Activated T-helper 9 cell treated with anti-CD3 and anti-CD28 coated beads, Interleukin-2, amount 50 U/mL, for 16 hours (primary cell): Measurements from ENCODE around the gene SEMA3G.

ENCODE experiments used
- DNase-seq: peaks from one replicate; pipeline ENCODE4 v3.0.0-alpha.2; 2020; ENCODE audit warnings: low read depth

The SEMA3G gene

DNA sequence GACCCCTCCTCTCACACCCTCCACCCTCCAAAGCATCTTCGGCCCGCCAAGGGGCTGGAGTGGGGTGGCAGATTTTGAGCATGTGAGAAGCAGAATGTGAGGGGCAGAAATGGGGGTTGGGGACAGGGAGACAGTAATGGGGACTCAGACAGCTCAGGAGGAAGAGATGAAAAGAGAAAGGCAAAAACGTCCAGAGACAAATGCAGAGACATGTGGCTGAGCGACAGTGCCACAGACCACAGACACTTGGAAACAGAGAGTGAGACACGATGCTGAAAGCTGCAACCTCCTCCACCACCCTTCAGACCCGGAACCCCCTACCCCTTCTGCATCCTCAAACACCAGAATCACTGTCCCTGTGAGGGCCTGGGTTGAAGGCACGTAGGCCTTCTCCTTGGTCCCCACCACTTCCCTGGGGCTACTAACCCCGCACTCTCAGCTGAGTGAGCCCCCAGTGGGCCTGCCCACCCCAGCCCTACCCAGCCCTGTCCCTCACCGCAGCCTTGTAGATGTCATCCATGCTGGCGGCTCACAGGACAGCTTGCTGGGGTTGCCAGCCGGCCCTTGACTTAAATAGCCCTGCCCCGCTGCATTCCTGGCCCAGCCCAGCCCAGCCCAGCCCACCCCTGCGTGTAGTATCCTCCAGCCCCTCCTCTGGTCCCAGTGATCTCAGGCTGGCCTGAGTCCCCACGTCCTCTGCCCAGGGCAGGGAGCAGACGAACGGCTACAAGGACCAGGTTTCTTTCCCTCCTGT is 8.8 kb upstream of the SEMA3G start, which contains the start of gene TNNC1:
Gene TNNC1 (minus strand): TSS at position 546 of the 754 bp plus-strand sequence. CDS start 26 bp downstream, at position 520.
- DNase-seq: no peak

DNA sequence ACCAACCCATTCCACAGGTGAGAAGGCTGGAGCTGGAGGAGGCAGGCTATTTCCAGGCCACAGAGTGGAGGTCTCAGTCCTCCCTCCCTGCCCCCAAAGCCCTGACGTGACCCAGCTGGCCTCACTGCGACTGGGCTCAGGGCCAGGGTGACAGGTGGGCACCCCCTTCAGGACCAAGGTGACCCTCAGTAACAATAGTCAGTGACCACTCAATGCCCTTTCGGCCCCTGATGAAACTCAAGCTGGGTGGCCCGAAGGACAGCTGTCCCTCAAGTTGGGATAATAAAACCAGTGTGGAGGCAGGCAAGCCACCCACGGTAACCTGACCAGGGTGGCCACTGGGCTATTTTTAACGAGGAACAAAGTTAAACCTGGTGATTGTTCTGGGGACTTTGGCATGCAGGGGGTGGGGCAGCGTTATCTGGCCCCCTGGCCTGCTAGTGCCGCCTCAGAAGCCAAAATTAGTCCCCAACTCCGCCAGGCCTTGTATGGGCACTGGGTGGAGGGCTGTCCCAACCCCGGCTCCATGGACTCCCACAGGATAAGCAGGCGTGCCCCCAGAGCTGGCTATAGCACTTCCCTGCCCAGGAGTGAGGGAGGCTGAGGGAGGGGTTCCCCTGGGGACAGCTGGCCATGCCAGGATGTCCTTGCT is 7.8 kb upstream of the SEMA3G start:
- DNase-seq: no peak

- DNase-seq: no peak
Measured at GRCh38 chr3:52452126-52452525, 7.2 kb upstream of the SEMA3G start.

DNA sequence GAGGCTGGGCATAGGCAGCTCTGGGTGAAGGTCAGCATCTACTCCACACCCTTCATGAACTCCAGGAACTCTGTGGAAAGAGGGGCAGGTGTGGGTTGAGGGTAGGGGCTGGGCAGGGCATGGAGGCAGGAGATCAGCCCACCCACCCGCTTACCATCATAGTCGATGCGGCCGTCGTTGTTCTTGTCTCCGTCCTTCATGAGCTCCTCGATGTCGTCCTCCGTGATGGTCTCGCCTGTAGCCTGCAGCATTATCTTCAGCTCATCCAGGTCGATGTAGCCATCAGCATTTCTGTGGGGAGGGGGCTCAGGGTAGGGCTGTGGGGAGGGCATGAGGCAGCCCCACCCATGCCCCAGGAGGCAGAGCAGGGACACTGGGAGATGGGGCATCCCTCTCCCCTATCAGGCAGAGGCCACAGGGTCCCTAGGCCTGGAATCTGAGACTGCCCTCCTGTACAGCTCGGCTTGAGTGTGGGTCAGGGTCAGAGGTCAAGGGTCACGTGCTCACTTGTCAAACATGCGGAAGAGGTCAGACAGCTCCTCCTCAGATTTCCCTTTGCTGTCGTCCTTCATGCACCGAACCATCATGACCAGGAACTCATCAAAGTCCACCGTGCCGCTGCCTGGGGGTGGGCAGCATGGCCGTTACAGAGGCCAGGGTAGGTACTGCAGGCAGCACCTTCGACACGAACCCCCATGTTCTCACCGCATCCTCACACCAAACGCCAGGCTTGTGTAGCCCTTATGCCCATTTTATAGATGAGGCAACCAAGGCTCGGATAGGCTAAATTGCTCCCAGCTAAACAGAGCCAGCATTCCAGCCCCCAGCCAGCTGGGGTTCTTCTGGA is 6.6 kb upstream of the SEMA3G start:
- no peak for DNase-seq

- DNase-seq: no peak
Measured at GRCh38 chr3:52450489-52451236, 5.8 kb upstream of the SEMA3G start.

DNA sequence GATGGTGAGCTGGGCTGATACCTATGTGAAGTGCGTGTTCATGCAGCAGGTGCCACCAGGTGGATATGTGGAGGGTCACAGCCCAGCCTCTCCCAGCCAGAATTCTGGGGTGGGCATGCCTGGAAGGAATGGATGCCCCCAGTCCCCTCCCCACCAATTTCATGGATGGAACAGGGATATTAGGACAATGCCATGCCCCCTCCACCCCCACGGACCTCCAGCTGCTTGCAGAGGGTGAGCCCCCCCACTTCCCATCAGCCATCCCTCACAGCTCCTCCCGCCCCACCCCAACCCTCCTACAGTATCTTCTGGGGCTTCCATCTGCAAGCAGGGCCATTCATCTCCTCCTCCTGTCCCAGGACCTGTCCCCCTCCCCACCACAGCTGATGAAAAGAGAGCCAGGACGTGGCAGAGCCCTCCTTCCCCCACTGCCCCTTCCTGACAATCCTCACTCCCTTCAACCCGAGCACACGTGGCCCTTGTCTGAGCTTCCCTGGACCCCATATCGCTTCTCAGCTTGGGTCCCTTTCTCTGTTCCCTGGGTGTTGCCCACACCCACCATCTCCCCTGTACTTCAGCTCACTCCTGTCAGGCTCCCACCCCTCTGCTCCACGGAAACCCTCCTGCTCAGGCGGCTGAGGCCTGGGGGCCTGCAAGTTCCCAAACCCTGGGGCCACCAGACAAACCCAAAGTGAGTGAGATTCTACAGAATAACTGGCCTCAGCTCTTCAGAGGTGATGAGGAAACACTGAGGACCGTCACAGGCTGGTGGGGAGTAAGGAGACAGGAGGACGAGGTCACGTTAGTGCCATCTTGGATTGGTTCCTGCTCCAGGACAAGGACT is 2.8 kb upstream of the SEMA3G start:
- no peak for DNase-seq

- peak; percentile 51 for DNase-seq
Measured at GRCh38 chr3:52446631-52447511, 2.0 kb upstream of the SEMA3G start.

- DNase-seq: no peak
Measured at GRCh38 chr3:52446042-52446441, 1.1 kb upstream of the SEMA3G start.

DNA sequence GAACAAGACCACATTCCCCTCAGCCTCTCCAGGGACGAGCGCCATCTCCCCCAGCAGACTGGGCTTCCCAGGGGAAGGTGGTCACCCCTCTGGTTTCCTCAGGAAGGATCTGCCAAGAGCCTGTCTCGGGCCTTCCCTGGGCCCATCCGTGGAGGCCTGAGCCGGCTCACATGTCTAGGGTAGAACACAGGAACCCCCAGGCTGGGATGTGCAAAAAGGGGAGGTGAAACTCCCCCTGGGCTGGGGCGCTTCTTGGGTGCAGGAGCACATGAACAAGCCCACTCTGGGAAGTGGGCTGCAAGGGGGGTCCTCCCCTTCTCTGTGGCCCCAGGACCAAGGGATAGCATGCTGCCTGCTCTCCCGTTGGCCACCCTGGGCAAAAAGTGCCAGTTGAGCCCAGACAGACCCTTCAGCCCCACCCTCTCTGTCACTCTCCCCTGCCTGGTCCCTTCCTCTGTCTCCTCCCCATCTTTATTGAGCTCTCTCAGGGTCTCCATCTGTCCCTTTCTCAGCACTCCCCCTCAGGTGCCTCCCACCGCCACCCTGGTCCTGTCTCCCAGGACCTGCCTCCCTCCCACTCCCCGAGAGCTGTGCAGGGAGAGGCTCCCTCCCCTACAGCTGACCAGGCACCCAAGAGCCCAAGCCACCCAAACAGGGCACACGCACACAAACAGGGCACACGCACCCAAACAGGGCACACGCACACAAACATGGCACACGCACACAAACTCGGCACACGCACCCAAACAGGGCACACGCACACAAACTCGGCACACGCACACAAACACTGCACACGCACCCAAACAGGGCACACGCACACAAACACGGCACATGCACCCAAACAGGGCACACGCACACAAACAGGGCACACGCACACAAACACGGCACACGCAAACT is 864 bp downstream of the SEMA3G start:
- DNase-seq: no peak

GRCh38 chr3:52443268-52443610 is 1.7 kb downstream of the SEMA3G start:
- DNase-seq: no peak

- no peak for DNase-seq
Measured at GRCh38 chr3:52442409-52443267, 2.3 kb downstream of the SEMA3G start.

DNA sequence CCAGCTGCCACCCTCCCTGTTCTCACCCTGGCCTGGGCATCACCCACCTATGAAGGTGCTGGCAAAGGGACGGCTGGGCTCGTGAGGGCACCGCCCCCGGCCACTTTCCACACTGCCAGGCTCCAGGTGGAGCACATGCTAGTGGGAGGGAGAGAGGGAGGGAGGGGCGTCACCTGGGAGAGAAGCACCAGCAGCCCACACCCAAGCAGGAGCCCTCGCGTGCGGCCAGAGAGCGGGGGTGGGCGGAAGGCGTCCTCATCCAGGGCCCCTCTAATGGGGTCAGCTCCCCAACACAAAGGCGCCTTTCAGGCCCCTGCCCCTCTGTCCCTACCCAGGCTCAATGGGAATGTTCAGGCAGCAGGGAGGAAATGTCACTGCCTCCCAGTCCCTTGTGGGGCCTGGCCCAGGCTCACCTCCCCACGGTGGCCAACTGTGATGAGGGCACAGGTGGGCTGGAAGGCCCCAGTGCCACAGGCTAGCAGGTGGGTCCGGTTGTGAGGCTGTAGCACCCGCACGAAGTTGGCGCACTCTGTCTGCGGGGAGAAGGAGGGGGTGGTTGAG is 3.1 kb downstream of the SEMA3G start:
- DNase-seq: no peak

DNA sequence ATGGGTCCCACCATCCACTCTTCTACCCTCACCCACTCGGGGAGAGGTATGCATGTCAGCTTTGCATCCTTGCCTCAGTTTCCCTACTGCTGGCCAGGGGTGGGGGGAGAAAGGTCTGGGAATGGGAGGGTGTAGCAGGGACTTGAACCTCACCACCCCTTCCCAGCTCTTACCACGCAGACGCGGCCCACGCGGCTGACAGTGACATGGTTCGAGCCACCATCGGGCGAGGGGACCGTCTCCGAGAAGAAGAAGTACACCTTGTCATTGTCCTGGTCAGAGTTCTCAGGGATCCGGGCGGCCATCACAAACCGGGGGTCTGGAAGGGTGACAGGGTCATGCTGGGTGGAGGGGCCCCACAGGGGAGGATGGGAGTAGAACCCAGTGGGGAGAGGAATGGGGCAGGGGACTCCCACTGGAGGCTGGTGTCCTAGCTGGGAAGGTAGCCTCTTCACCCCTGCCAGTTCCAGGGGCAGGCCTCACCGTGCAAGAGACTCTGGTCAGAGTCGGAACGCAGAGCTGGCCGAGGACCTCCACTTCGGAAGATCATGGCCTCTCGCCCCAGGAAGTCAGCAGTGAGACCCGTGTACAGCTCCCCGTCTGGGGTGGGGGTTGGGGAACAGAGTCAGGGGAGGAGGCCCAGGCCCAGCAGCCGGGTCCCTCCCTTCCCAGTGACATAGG is 3.7 kb downstream of the SEMA3G start:
- no peak for DNase-seq

GRCh38 chr3:52440671-52441070 is 4.2 kb downstream of the SEMA3G start:
- DNase-seq: no peak

GRCh38 chr3:52440249-52440551 is 4.7 kb downstream of the SEMA3G start:
- no peak for DNase-seq

GRCh38 chr3:52439426-52440248 is 5.3 kb downstream of the SEMA3G start:
- no peak for DNase-seq
